WTC11 (cell line): ENCODE data around the gene EEFSEC. TPM values are rescaled to one million over a fixed set of nuclear protein-coding genes. Genes with fewer than 3 reads are reported as not detected.
A peak's percentile ranks its signal among the peaks of the same experiment; 100 is the strongest.

Experiments used
- ATAC-seq: fragments of 200-7000 bp; cut with Tn5 transposase; 2 replicates; pipeline ENCODE4 v1.10.0; 2021; ENCODE audit warnings: mild to moderate bottlenecking, moderate library complexity
- CTCF ChIA-PET: fragments of 300-600 bp; sonication (Branson Sonifier 250); formaldehyde crosslinking; loops from one replicate; lab custom pipeline; 2021; ENCODE audit warnings: antibody characterized with exemption; lab: Charles Lee
- POLR2A ChIA-PET: fragments of 350-600 bp; sonication (Branson Sonifier 250); formaldehyde crosslinking; loops from one replicate; lab custom pipeline; 2021; ENCODE audit warnings: antibody characterized with exemption; lab: Charles Lee
- DNase-seq: peaks from one replicate; pipeline ENCODE4 v3.0.0; 2021; ENCODE audit warnings: low spot score
- H3K27ac Mint-ChIP-seq: 2 replicates; pipeline ENCODE4 v1.8.0; 2021; ENCODE audit warnings: mixed read lengths
- H3K27me3 Mint-ChIP-seq: 2 replicates; pipeline ENCODE4 v1.8.0; 2021; ENCODE audit warnings: low read depth, mild to moderate bottlenecking, moderate library complexity, mixed read lengths
- H3K36me3 Mint-ChIP-seq: 2 replicates; pipeline ENCODE4 v1.8.0; 2021; ENCODE audit warnings: mixed read lengths
- H3K4me1 Mint-ChIP-seq: 2 replicates; pipeline ENCODE4 v1.8.0; 2022; ENCODE audit warnings: mixed read lengths
- H3K4me3 Mint-ChIP-seq: 2 replicates; pipeline ENCODE4 v1.8.0; 2021; ENCODE audit warnings: mild to moderate bottlenecking, moderate library complexity, mixed read lengths
- H3K9me3 Mint-ChIP-seq: 2 replicates; pipeline ENCODE4 v1.8.0; 2021; ENCODE audit warnings: mixed read lengths
- CBFB ChIP-seq: sonication (generic); formaldehyde crosslinking; IDR thresholded peaks from 2 replicates; pipeline ENCODE4 v1.8.1; 2022; ENCODE audit warnings: mild to moderate bottlenecking, low read depth, missing genetic modification reagents
- E2F5 ChIP-seq: sonication (generic); formaldehyde crosslinking; IDR thresholded peaks from 2 replicates; pipeline ENCODE4 v1.8.1; 2022; ENCODE audit warnings: mild to moderate bottlenecking, moderate library complexity, missing genetic modification reagents
- FOXP1 ChIP-seq: sonication (generic); formaldehyde crosslinking; IDR thresholded peaks from 2 replicates; pipeline ENCODE4 v1.8.0; 2022; ENCODE audit warnings: missing genetic modification reagents, mild to moderate bottlenecking, moderate library complexity, borderline replicate concordance
- JAZF1 ChIP-seq: fragments of 250-450 bp; sonication (Bioruptor Pico); IDR thresholded peaks from 2 replicates; pipeline ENCODE4 v1.9.0; 2021; ENCODE audit warnings: moderate library complexity, mild to moderate bottlenecking, inconsistent platforms
- NFATC4 ChIP-seq: fragments of 250-450 bp; sonication (Bioruptor Pico); IDR thresholded peaks from 2 replicates; pipeline ENCODE4 v1.9.0; 2021; ENCODE audit warnings: mild to moderate bottlenecking
- NR1H2 ChIP-seq: sonication (generic); formaldehyde crosslinking; IDR thresholded peaks from 2 replicates; pipeline ENCODE4 v1.9.0; 2021; ENCODE audit warnings: mild to moderate bottlenecking, moderate library complexity, missing genetic modification reagents
- NR3C1 ChIP-seq: sonication (generic); formaldehyde crosslinking; conservative IDR thresholded peaks from 2 replicates; pipeline ENCODE4 v1.8.1; 2023; ENCODE audit warnings: low read depth, mild to moderate bottlenecking, missing genetic modification reagents
- PRRX2 ChIP-seq: fragments of 250-450 bp; sonication (Bioruptor Pico); IDR thresholded peaks from 2 replicates; pipeline ENCODE4 v1.8.0; 2021; ENCODE audit warnings: mild to moderate bottlenecking
- RORB ChIP-seq: fragments of 250-450 bp; sonication (Bioruptor Pico); IDR thresholded peaks from 2 replicates; pipeline ENCODE4 v1.9.0; 2021; ENCODE audit warnings: mild to moderate bottlenecking
- TCF7 ChIP-seq: sonication (generic); formaldehyde crosslinking; IDR thresholded peaks from 2 replicates; pipeline ENCODE4 v1.8.0; 2022; ENCODE audit warnings: mild to moderate bottlenecking, low read depth, missing genetic modification reagents, moderate library complexity
- TEAD1 ChIP-seq: sonication (generic); formaldehyde crosslinking; IDR thresholded peaks from 2 replicates; pipeline ENCODE4 v1.8.0; 2022; ENCODE audit warnings: mild to moderate bottlenecking, missing genetic modification reagents
- USF2 ChIP-seq: sonication (generic); formaldehyde crosslinking; IDR thresholded peaks from 2 replicates; pipeline ENCODE4 v1.8.1; 2023; ENCODE audit warnings: mild to moderate bottlenecking, missing genetic modification reagents, moderate library complexity
- ZNF138 ChIP-seq: sonication (generic); formaldehyde crosslinking; conservative IDR thresholded peaks from 2 replicates; pipeline ENCODE4 v1.8.1; 2022; ENCODE audit warnings: mild to moderate bottlenecking, moderate library complexity, missing genetic modification reagents
- ZNF232 ChIP-seq: sonication (generic); formaldehyde crosslinking; IDR thresholded peaks from 2 replicates; pipeline ENCODE4 v1.8.0; 2022; ENCODE audit warnings: mild to moderate bottlenecking, missing genetic modification reagents
- ZNF263 ChIP-seq: sonication (generic); formaldehyde crosslinking; IDR thresholded peaks from 2 replicates; pipeline ENCODE4 v1.8.1; 2022; ENCODE audit warnings: low read depth, mild to moderate bottlenecking, moderate library complexity, missing genetic modification reagents
- ZNF416 ChIP-seq: fragments of 250-450 bp; sonication (Bioruptor Pico); IDR thresholded peaks from 2 replicates; pipeline ENCODE4 v1.9.0; 2021; ENCODE audit warnings: mild to moderate bottlenecking, inconsistent platforms
- ZNF425 ChIP-seq: fragments of 250-450 bp; sonication (Bioruptor Pico); conservative IDR thresholded peaks from 2 replicates; pipeline ENCODE4 v1.9.0; 2021; ENCODE audit warnings: mild to moderate bottlenecking
- total RNA-seq: library from RNA; stranded (reverse); gene quantifications from 3 replicates; pipeline ENCODE4 v1.2.3, GENCODE V29; 2021
- TF ChIP-seq, protein P1 (sequence below): sonication (generic); formaldehyde crosslinking; IDR thresholded peaks from 2 replicates; pipeline ENCODE4 v1.8.0; 2022; ENCODE audit warnings: mild to moderate bottlenecking, missing genetic modification reagents
- TF ChIP-seq, protein P2 (sequence below): sonication (generic); formaldehyde crosslinking; IDR thresholded peaks from 2 replicates; pipeline ENCODE4 v1.8.0; 2022; ENCODE audit warnings: mild to moderate bottlenecking, missing genetic modification reagents
- TF ChIP-seq, protein P3 (sequence below): fragments of 250-450 bp; sonication (Bioruptor Pico); IDR thresholded peaks from 2 replicates; pipeline ENCODE4 v1.9.0; 2021; ENCODE audit warnings: mild to moderate bottlenecking

EEFSEC gene
- total RNA-seq, 1 experiment from 2014 or later = 13.7 TPM

- H3K27me3 Mint-ChIP-seq = no peaks in the 10 kb centered on the region
- ATAC-seq (peak; percentile 35), DNase-seq (no peak)
- TF ChIP-seq PRRX2 (CRISPR knock-in tag) (no peak), TEAD1 (CRISPR knock-in tag) (no peak), USF2 (CRISPR knock-in tag) (peak; percentile 75), NR1H2 (CRISPR knock-in tag) (no peak), CBFB (CRISPR knock-in tag) (no peak), FOXP1 (no peak), RORB (CRISPR knock-in tag) (no peak)
- TF ChIP-seq, protein P1, sequence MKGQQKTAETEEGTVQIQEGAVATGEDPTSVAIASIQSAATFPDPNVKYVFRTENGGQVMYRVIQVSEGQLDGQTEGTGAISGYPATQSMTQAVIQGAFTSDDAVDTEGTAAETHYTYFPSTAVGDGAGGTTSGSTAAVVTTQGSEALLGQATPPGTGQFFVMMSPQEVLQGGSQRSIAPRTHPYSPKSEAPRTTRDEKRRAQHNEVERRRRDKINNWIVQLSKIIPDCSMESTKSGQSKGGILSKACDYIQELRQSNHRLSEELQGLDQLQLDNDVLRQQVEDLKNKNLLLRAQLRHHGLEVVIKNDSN = peak; percentile 62; the same call in 1 of the 2 replicates
- TF ChIP-seq, protein P2, sequence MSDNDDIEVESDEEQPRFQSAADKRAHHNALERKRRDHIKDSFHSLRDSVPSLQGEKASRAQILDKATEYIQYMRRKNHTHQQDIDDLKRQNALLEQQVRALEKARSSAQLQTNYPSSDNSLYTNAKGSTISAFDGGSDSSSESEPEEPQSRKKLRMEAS (CRISPR knock-in tag) = no peak
- H3K4me3 Mint-ChIP-seq = no peak overlapping the region
- ChIA-PET CTCF (interaction anchor here (0.6 to 1.1 kb wide), 4 partner anchors 46 to 688 kb away, joined by 3 read pairs; no protein-coding TSS in a partner anchor), POLR2A (no interaction called here)
- H3K4me1 Mint-ChIP-seq = peaks cover 11% of the 10 kb centered on the region
- H3K36me3 Mint-ChIP-seq = no peaks in the 10 kb centered on the region
- H3K9me3 Mint-ChIP-seq = no peaks in the 10 kb centered on the region
- H3K27ac Mint-ChIP-seq = peak overlapping the region; percentile 54; the same call in 1 of the 2 replicates
Measured at GRCh38 chr3:128367761-128368160, 214.5 kb downstream of the EEFSEC start.

GRCh38 chr3:128368626-128369025 is 215.3 kb downstream of the EEFSEC start:
- no peaks in the 10 kb centered on the region for H3K27me3 Mint-ChIP-seq
- no peak overlapping the region for H3K27ac Mint-ChIP-seq
- TF ChIP-seq ZNF416 (CRISPR knock-in tag) (no peak), RORB (CRISPR knock-in tag) (no peak), ZNF263 (CRISPR knock-in tag) (no peak), ZNF232 (CRISPR knock-in tag) (no peak), ZNF138 (CRISPR knock-in tag) (no peak), JAZF1 (CRISPR knock-in tag) (no peak), NFATC4 (CRISPR knock-in tag) (no peak), E2F5 (CRISPR knock-in tag) (no peak), NR3C1 (no peak), ZNF425 (CRISPR knock-in tag) (no peak), TCF7 (no peak)
- TF ChIP-seq, protein P3, sequence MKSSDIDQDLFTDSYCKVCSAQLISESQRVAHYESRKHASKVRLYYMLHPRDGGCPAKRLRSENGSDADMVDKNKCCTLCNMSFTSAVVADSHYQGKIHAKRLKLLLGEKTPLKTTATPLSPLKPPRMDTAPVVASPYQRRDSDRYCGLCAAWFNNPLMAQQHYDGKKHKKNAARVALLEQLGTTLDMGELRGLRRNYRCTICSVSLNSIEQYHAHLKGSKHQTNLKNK (CRISPR knock-in tag) = no peak
- no peaks in the 10 kb centered on the region for H3K36me3 Mint-ChIP-seq
- H3K4me1 Mint-ChIP-seq = peaks cover 11% of the 10 kb centered on the region
- ATAC-seq (no peak), DNase-seq (no peak)
- POLR2A ChIA-PET = no interaction called here
- H3K4me3 Mint-ChIP-seq = no peak overlapping the region
- no peaks in the 10 kb centered on the region for H3K9me3 Mint-ChIP-seq
- CTCF ChIA-PET = interaction anchor here (0.6 kb wide), 1 partner anchor 689 kb away, joined by 3 read pairs; no protein-coding TSS in a partner anchor
